HEK293 (cell line): Measurements from ENCODE around the gene SLC7A6.

Source experiments
- CTCF ChIA-PET: fragments of 350-600 bp; formaldehyde crosslinking; extraction: SDS; loops from one replicate; lab custom pipeline; 2021; ENCODE audit warnings: antibody characterized with exemption; lab: Yijun Ruan, JAX
- POLR2A ChIA-PET: fragments of 300-600 bp; formaldehyde crosslinking; extraction: SDS; loops from one replicate; lab custom pipeline; 2020; ENCODE audit warnings: antibody characterized with exemption, inconsistent platforms; lab: Yijun Ruan, JAX
- H3K27ac ChIP-seq: fragments of 200-500 bp; sonication (Bioruptor generic); 2 replicates; pipeline ENCODE4 v1.5.1; 2014; ENCODE audit warnings: low read depth, low read length, control low read depth, inconsistent platforms; ENCODE audit errors: extremely low read depth
- H3K36me3 ChIP-seq, 2 experiments: fragments of 200-500 bp in 1 of 2; sonication (Bioruptor generic) in 1 of 2; 1 replicate in 1 of 2; 2 replicates in 1 of 2; pipeline ENCODE4 v1.5.1; 2014 to 2017; ENCODE audit warnings: inconsistent platforms in 2 of 2, low read length in 2 of 2; ENCODE audit not compliant: control insufficient read depth in 2 of 2, insufficient read depth in 1 of 2
- H3K4me1 ChIP-seq: fragments of 200-500 bp; sonication (Bioruptor generic); 2 replicates; pipeline ENCODE4 v1.5.1; 2014; ENCODE audit warnings: mild to moderate bottlenecking, low read length, inconsistent platforms; ENCODE audit not compliant: control insufficient read depth, insufficient read depth
- H3K4me3 ChIP-seq: 2 replicates; pipeline ENCODE4 v1.5.1; 2011; ENCODE audit warnings: low read depth, mild to moderate bottlenecking, control low read depth, low read length, moderate library complexity
- H3K9me3 ChIP-seq: fragments of 200-500 bp; sonication (Bioruptor generic); 2 replicates; pipeline ENCODE4 v1.5.1; 2014; ENCODE audit warnings: low read depth, low read length, inconsistent platforms; ENCODE audit not compliant: control insufficient read depth, insufficient read depth
- ATF2 ChIP-seq: fragments of 450-650 bp; formaldehyde crosslinking; IDR thresholded peaks from 2 replicates; pipeline ENCODE4 v1.5.1; 2016; ENCODE audit warnings: missing biosample characterization, missing genetic modification characterization, low read depth
- GLIS2 ChIP-seq: fragments of 450-650 bp; formaldehyde crosslinking; IDR thresholded peaks from 2 replicates; pipeline ENCODE4 v1.5.1; 2016; ENCODE audit warnings: missing biosample characterization, missing genetic modification characterization
- HOXD13 ChIP-seq: sonication (generic); formaldehyde crosslinking; IDR thresholded peaks from 2 replicates; pipeline ENCODE4 v1.8.0; 2022; ENCODE audit warnings: missing genetic modification reagents, borderline replicate concordance
- MEIS1 ChIP-seq: sonication (generic); formaldehyde crosslinking; IDR thresholded peaks from 2 replicates; pipeline ENCODE4 v1.8.1; 2022; ENCODE audit warnings: missing genetic modification reagents, mild to moderate bottlenecking, borderline replicate concordance
- SCRT1 ChIP-seq: fragments of 450-650 bp; formaldehyde crosslinking; IDR thresholded peaks from 2 replicates; pipeline ENCODE4 v1.5.1; 2016; ENCODE audit warnings: missing biosample characterization, missing genetic modification characterization, borderline replicate concordance
- SCRT2 ChIP-seq: fragments of 450-650 bp; formaldehyde crosslinking; IDR thresholded peaks from 2 replicates; pipeline ENCODE4 v1.5.1; 2016; ENCODE audit warnings: missing biosample characterization, missing genetic modification characterization
- TCF7L2 ChIP-seq: IDR thresholded peaks from 2 replicates; pipeline ENCODE4 v1.6.1; 2011; ENCODE audit warnings: low read depth, mild to moderate bottlenecking, inconsistent platforms, low read length, moderate library complexity, borderline replicate concordance
- ZBTB1 ChIP-seq: fragments of 450-650 bp; formaldehyde crosslinking; IDR thresholded peaks from 2 replicates; pipeline ENCODE4 v1.5.1; 2016; ENCODE audit warnings: missing biosample characterization, missing genetic modification characterization
- ZFHX2 ChIP-seq: fragments of 450-650 bp; formaldehyde crosslinking; conservative IDR thresholded peaks from 2 replicates; pipeline ENCODE4 v1.5.1; 2016; ENCODE audit warnings: missing biosample characterization, missing genetic modification characterization
- ZNF121 ChIP-seq: fragments of 450-650 bp; formaldehyde crosslinking; IDR thresholded peaks from 2 replicates; pipeline ENCODE4 v1.5.1; 2016; ENCODE audit warnings: missing biosample characterization, missing genetic modification characterization
- ZNF184 ChIP-seq: fragments of 450-650 bp; IDR thresholded peaks from 2 replicates; pipeline ENCODE4 v1.5.1; 2018; ENCODE audit warnings: missing biosample characterization, mild to moderate bottlenecking, missing genetic modification characterization
- ZNF274 ChIP-seq, 2 experiments: fragments of 200-500 bp in 1 of 2; fragments of 450-650 bp in 1 of 2; sonication (Bioruptor generic) in 1 of 2; formaldehyde crosslinking in 1 of 2; IDR thresholded peaks; 2 replicates each; pipeline versions ENCODE4 v1.5.1 to v1.6.1; 2014 to 2016; ENCODE audit warnings: borderline replicate concordance in 1 of 2, inconsistent platforms in 1 of 2, low read length in 1 of 2, missing biosample characterization in 1 of 2, missing genetic modification characterization in 1 of 2
- ZNF548 ChIP-seq: fragments of 450-650 bp; formaldehyde crosslinking; IDR thresholded peaks from 2 replicates; pipeline ENCODE4 v1.5.1; 2016; ENCODE audit warnings: missing biosample characterization, missing genetic modification characterization
- ZNF549 ChIP-seq: fragments of 450-650 bp; IDR thresholded peaks from 2 replicates; pipeline ENCODE4 v1.5.1; 2018; ENCODE audit warnings: missing biosample characterization, missing genetic modification characterization, mild to moderate bottlenecking, inconsistent platforms, moderate library complexity
- ZNF561 ChIP-seq: fragments of 450-650 bp; IDR thresholded peaks from 2 replicates; pipeline ENCODE4 v1.5.1; 2018; ENCODE audit warnings: missing biosample characterization, missing genetic modification characterization, borderline replicate concordance
- ZNF677 ChIP-seq: fragments of 450-650 bp; IDR thresholded peaks from 2 replicates; pipeline ENCODE4 v1.5.0; 2018; ENCODE audit warnings: missing biosample characterization, mild to moderate bottlenecking, missing genetic modification characterization, moderate library complexity
- ZNF707 ChIP-seq: fragments of 450-650 bp; formaldehyde crosslinking; IDR thresholded peaks from 2 replicates; pipeline ENCODE4 v1.5.1; 2016; ENCODE audit warnings: missing biosample characterization, missing genetic modification characterization
- TF ChIP-seq, protein P1 (sequence below): fragments of 450-650 bp; formaldehyde crosslinking; IDR thresholded peaks from 2 replicates; pipeline ENCODE4 v1.5.1; 2016; ENCODE audit warnings: missing biosample characterization, missing genetic modification characterization
- TF ChIP-seq, protein P2 (sequence below): fragments of 450-650 bp; formaldehyde crosslinking; IDR thresholded peaks from 2 replicates; pipeline ENCODE4 v1.5.1; 2017; ENCODE audit warnings: missing biosample characterization, missing genetic modification characterization

SLC7A6 gene

GRCh38 chr16:68328151-68328859 lies 64.0 kb downstream of the SLC7A6 start (continued):
- TF ChIP-seq ZFHX2 (tag by site-specific recombination) = no peak

GRCh38 chr16:68328860-68329390 lies 64.6 kb downstream of the SLC7A6 start:
- Histone ChIP-seq H3K4me1 (peaks cover 3% of the 10 kb centered on the region; the same call in 1 of the 2 replicates), H3K27ac (no peak overlapping the region), H3K36me3 (peaks cover 11 to 44% of the 10 kb centered on the region in 2 experiments; a peak in 2 of 3 replicates), H3K9me3 (no peaks in the 10 kb centered on the region), H3K4me3 (no peak overlapping the region)
- POLR2A ChIA-PET = interaction anchor here (1.7 to 3.8 kb wide), 3 partner anchors 18 to 67 kb away, joined by 6 to 39 read pairs (median 8); partner anchors contain the start of genes PRMT7, SLC7A6 and SLC7A6OS
- TF ChIP-seq ZFHX2 (tag by site-specific recombination) = no peak
- TF ChIP-seq ZNF561 (tag by site-specific recombination) = 0 out of 2 replicates have a peak, but pooled peaks have one; percentile 7
- no peak for TF ChIP-seq ZNF548 (tag by site-specific recombination)
- TF ChIP-seq ZNF707 (tag by site-specific recombination) = no peak
- TF ChIP-seq, protein P1, sequence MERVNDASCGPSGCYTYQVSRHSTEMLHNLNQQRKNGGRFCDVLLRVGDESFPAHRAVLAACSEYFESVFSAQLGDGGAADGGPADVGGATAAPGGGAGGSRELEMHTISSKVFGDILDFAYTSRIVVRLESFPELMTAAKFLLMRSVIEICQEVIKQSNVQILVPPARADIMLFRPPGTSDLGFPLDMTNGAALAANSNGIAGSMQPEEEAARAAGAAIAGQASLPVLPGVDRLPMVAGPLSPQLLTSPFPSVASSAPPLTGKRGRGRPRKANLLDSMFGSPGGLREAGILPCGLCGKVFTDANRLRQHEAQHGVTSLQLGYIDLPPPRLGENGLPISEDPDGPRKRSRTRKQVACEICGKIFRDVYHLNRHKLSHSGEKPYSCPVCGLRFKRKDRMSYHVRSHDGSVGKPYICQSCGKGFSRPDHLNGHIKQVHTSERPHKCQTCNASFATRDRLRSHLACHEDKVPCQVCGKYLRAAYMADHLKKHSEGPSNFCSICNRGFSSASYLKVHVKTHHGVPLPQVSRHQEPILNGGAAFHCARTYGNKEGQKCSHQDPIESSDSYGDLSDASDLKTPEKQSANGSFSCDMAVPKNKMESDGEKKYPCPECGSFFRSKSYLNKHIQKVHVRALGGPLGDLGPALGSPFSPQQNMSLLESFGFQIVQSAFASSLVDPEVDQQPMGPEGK = no peak
- TF ChIP-seq, protein P2, sequence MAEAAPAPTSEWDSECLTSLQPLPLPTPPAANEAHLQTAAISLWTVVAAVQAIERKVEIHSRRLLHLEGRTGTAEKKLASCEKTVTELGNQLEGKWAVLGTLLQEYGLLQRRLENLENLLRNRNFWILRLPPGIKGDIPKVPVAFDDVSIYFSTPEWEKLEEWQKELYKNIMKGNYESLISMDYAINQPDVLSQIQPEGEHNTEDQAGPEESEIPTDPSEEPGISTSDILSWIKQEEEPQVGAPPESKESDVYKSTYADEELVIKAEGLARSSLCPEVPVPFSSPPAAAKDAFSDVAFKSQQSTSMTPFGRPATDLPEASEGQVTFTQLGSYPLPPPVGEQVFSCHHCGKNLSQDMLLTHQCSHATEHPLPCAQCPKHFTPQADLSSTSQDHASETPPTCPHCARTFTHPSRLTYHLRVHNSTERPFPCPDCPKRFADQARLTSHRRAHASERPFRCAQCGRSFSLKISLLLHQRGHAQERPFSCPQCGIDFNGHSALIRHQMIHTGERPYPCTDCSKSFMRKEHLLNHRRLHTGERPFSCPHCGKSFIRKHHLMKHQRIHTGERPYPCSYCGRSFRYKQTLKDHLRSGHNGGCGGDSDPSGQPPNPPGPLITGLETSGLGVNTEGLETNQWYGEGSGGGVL (tag by site-specific recombination) = no peak
- no peak for TF ChIP-seq ZNF549 (tag by site-specific recombination)
- CTCF ChIA-PET = interaction anchor here (0.6 to 4.9 kb wide), 32 partner anchors 9 to 471 kb away, joined by 3 to 151 read pairs (median 4); partner anchors contain the start of genes PRMT7, SLC7A6 and SLC7A6OS

GRCh38 chr16:68331879-68332410 lies 67.6 kb downstream of the SLC7A6 start:
- TF ChIP-seq ZNF121 (no peak), SCRT2 (tag by site-specific recombination) (peak; percentile 84), HOXD13 (CRISPR knock-in tag) (no peak), ZNF184 (tag by site-specific recombination) (no peak), ZBTB1 (no peak), MEIS1 (CRISPR knock-in tag) (no peak), SCRT1 (tag by site-specific recombination) (peak; percentile 40; the same call in 1 of the 2 replicates), ZNF274 (IDR thresholded peaks at IDR 0.05; ENCODE audit: low read length) (no peak), ZNF274 (tag by site-specific recombination; IDR thresholded peaks at IDR 0.05; ENCODE audit: borderline replicate concordance) (no peak), ZNF707 (tag by site-specific recombination) (no peak), ATF2 (tag by site-specific recombination) (no peak), TCF7L2 (no peak), ZNF677 (tag by site-specific recombination) (no peak), GLIS2 (tag by site-specific recombination) (no peak)
- Histone ChIP-seq H3K27ac (no peak overlapping the region), H3K4me3 (no peak overlapping the region), H3K9me3 (no peaks in the 10 kb centered on the region), H3K36me3 (peaks cover 11 to 42% of the 10 kb centered on the region in 2 experiments; a peak in 2 of 3 replicates), H3K4me1 (peaks cover 3% of the 10 kb centered on the region; the same call in 1 of the 2 replicates)
- POLR2A ChIA-PET = no interaction called here
- CTCF ChIA-PET = interaction anchor here (4.0 kb wide), 1 partner anchor 69 kb away, joined by 26 read pairs; the partner anchor contains the start of gene SLC7A6
